IgD-negative memory B cell (primary cell): ENCODE results near the gene KHDC4. TPM values are rescaled to one million over a fixed set of nuclear protein-coding genes. Genes with fewer than 3 reads are reported as not detected.
A peak's percentile ranks its signal among the peaks of the same experiment; 100 is the strongest.
"Not testable (repeated sequence)": the region's sequence is repeated elsewhere in the genome, so short reads cannot be mapped to it uniquely, and the experiment has no call there.

Experiments used
- H3K27ac Mint-ChIP-seq, 3 donors: one replicate each; pipeline ENCODE4 v1.8.0; 2020 to 2022; ENCODE audit warnings: mild to moderate bottlenecking in 3 of 3, mixed read lengths in 3 of 3, moderate library complexity in 1 of 3
- H3K27me3 Mint-ChIP-seq: one replicate; pipeline ENCODE4 v1.8.0; 2021; ENCODE audit warnings: mixed read lengths
- H3K36me3 Mint-ChIP-seq: one replicate; pipeline ENCODE4 v1.8.0; 2020; ENCODE audit warnings: mild to moderate bottlenecking, mixed read lengths
- H3K4me1 Mint-ChIP-seq, 3 donors: one replicate each; pipeline ENCODE4 v1.8.0; 2020 to 2022; ENCODE audit warnings: mixed read lengths in 3 of 3, mild to moderate bottlenecking in 1 of 3
- H3K4me3 Mint-ChIP-seq, 4 donors: one replicate each; pipeline ENCODE4 v1.8.0; 2020 to 2022; ENCODE audit warnings: mild to moderate bottlenecking in 4 of 4, mixed read lengths in 4 of 4, moderate library complexity in 3 of 4
- H3K9me3 Mint-ChIP-seq, 3 donors: one replicate each; pipeline ENCODE4 v1.8.0; 2020 to 2021; ENCODE audit warnings: mixed read lengths in 3 of 3, mild to moderate bottlenecking in 1 of 3
- polyA plus RNA-seq: library from polyadenylated mRNA; unstranded; fragments of 300-500 nt; fragmentation: Illumina TruSeq; gene quantifications from one replicate; pipeline ENCODE4 v1.2.3, GENCODE V29; 2021

Gene KHDC4
- polyA plus RNA-seq, 1 donor from 2014 or later = 8.0 TPM

DNA sequence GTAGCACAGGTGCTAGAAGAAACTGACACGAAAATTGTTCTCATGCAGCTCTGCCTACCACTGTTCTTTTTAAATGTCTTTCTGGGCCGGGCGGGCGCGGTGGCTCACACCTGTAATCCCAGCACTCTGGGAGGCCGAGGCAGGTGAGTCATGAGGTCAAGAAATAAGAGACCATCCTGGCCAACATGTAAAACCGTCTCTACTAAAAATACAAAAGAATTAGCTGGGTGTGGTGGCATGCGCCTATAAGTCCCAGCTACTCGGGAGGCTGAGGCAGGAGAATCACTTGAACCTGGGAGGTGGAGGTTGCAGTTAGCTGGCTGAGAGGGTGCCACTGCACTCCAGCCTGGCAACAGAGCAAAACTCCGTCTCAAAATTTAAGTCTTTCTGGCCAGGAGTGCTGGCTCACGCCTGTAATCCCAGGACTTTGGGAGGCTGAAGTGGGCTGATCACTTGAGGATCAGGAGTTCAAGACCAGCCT, 22.1 kb downstream of the KHDC4 start:
- peak overlapping the region; percentile 93 to 99 (median 98) for H3K4me3 Mint-ChIP-seq
- peak overlapping the region; percentile 89 to 95 (median 93) for H3K27ac Mint-ChIP-seq
- H3K9me3 Mint-ChIP-seq = no peaks in the 10 kb centered on the region
- H3K36me3 Mint-ChIP-seq = peaks cover 6% of the 10 kb centered on the region
- no peaks in the 10 kb centered on the region for H3K27me3 Mint-ChIP-seq
- H3K4me1 Mint-ChIP-seq = peaks cover 17 to 24% (median 17%) of the 10 kb centered on the region in 3 donors

DNA sequence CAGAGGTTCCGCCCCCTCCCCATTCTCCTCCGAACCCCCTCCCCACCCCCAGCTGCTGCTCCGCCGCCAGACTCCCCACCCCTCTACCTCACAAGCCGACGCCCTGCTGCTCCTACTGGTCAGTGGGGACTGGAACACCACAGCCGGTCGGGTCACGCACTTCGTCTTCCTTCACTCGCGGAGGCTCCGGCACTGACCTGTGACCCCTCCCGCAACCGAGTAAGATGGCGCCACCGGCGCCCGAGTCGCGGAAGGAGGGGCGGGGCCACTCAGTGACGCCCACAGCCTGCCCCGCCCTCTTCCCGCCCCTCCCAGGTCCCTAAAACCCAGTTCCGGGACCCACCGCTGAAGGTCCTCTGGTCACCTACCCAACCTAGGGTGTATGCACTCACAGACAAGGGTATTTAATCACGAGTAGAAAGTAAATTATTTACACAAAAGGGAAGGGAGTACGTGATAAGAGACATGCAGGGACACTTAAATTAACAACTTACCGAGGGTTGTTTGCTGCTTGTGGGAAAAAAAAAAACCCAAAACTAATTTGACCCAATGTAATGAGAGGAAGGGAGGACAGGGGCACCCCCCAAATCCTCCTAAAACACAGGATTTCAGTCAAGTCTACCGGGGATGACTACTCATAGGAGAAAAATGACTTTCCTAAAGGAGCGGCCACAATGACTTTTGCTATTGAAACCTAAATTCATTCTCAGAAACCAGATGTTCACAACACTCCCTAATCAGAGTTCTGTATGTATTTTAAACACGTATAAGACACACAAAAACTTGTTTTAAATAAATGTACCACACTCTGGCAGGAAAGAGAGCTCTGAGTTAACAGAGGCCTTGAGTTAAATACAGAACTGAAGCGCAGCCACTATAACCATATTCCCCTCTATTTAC, 22.8 kb downstream of the KHDC4 start, which contains the start of gene RIT1:
RIT1 (minus strand) TSS at position 194 of the 900 bp plus-strand sequence. CDS start 588 bp downstream, outside the sequence.
- no peaks in the 10 kb centered on the region for H3K9me3 Mint-ChIP-seq
- H3K27ac Mint-ChIP-seq = peak within 1 kb of the TSS; percentile 89 to 95 (median 93)
- peaks cover 5% of the 10 kb centered on the region for H3K36me3 Mint-ChIP-seq
- H3K27me3 Mint-ChIP-seq = no peaks in the 10 kb centered on the region
- H3K4me3 Mint-ChIP-seq = peak within 1 kb of the TSS; percentile 93 to 99 (median 98)
- peaks cover 17 to 20% (median 17%) of the 10 kb centered on the region in 3 donors for H3K4me1 Mint-ChIP-seq

DNA sequence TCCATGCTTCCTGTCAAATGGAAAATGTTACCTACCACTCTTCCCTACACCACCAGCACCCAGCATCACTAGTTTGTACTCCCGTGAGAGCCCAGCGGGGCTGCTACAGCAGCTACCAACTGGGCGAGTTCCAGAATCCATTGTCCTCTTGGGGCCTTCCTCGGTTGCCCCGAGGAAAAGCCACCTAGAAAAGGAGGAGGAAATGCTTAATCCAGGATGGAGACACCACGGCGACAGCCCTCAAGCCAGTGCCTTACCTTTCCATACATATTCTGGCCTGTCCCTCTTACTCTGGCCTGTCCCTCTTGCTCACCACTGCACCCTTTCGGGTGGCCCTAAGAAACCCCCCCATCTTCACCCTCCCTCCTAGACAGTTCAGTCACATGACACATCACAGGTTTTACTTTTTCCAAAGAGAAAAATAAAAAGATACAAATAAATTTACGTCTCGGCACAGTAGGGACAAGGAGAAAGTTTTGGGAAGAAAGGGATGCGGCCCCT, 23.5 kb downstream of the KHDC4 start:
- Mint-ChIP-seq H3K4me1 (peaks cover 17 to 20% (median 19%) of the 10 kb centered on the region in 3 donors), H3K27ac (peak overlapping the region; percentile 89 to 95 (median 93)), H3K36me3 (peaks cover 4% of the 10 kb centered on the region), H3K4me3 (peak overlapping the region; percentile 93 to 99 (median 98)), H3K27me3 (no peaks in the 10 kb centered on the region), H3K9me3 (no peaks in the 10 kb centered on the region)

DNA sequence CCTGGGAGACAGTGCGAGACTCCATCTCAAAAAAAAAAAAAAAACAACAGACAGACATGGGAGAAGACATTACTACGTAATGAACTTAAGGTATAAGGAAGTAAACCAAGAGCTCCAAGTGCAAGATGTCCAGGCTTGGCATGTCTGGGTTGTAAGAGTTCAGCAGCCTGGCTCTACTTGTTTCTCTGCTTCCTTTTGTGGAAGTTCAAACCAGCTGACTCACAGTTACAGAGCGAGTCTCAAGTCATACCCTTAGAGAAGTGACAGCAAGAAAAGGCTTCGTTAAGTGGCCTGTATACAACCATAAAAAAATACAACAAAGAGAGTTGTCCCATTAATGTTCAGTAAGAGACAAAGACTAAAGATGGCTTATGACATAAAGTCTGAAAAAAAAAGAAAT, 24.3 kb downstream of the KHDC4 start:
- peak overlapping the region in 2 of 3 donors; percentile 6 to 89 for H3K27ac Mint-ChIP-seq
- H3K27me3 Mint-ChIP-seq = no peaks in the 10 kb centered on the region
- peaks cover 17 to 20% (median 19%) of the 10 kb centered on the region in 3 donors for H3K4me1 Mint-ChIP-seq
- H3K36me3 Mint-ChIP-seq = peaks cover 4% of the 10 kb centered on the region
- H3K4me3 Mint-ChIP-seq = peak overlapping the region in 3 of 4 donors; percentile 93 to 99 (median 96)
- H3K9me3 Mint-ChIP-seq = no peaks in the 10 kb centered on the region

DNA sequence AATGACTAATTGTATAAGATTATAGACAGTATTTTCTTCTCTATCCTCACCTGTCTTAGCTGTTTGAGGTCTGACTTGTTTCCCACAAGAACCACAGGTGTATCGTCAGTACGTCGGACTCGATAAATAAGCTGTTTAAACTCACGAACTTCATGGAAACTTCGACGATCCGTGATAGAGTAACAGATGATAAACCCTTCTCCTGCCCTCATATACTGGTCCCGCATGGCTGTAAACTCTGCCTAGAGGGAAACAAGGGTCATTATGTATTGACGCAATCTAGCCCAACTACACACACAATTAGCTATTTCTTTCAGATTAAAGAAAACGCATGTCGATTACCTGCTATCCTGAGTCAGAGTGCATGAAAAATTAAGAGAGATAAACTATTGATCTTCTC, 30.0 kb downstream of the KHDC4 start:
- H3K27ac Mint-ChIP-seq = peak overlapping the region in 2 of 3 donors; percentile 39 to 63
- peaks cover 8% of the 10 kb centered on the region for H3K36me3 Mint-ChIP-seq
- H3K4me3 Mint-ChIP-seq = no peak overlapping the region
- no peaks in the 10 kb centered on the region for H3K27me3 Mint-ChIP-seq
- H3K9me3 Mint-ChIP-seq = no peaks in the 10 kb centered on the region
- H3K4me1 Mint-ChIP-seq = peaks cover 0 to 10% (median 2%) of the 10 kb centered on the region in 3 donors

DNA sequence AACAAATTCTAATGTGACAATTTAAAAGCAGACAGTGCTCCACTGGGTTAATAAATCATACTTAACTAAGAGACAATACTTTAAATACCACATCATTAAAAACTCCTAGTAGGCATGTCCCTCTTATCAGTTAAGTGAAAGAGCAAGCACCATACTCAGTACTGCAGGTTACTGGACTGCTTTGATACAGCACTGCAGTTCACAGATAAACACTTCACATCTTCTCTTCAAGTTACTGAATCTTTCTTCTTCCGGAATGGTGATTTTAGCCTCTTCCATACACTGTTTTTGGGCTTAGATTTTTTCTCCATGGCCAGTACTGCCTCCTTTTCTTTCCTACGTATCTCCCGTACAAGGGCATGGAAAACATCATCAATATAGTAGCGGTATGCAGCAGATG, 34.1 kb downstream of the KHDC4 start:
- peaks cover 0 to 10% (median 1%) of the 10 kb centered on the region in 3 donors for H3K4me1 Mint-ChIP-seq
- no peak overlapping the region for H3K4me3 Mint-ChIP-seq
- H3K27ac Mint-ChIP-seq = no peak overlapping the region
- no peaks in the 10 kb centered on the region for H3K9me3 Mint-ChIP-seq
- H3K36me3 Mint-ChIP-seq = peaks cover 6% of the 10 kb centered on the region
- H3K27me3 Mint-ChIP-seq = no peaks in the 10 kb centered on the region

DNA sequence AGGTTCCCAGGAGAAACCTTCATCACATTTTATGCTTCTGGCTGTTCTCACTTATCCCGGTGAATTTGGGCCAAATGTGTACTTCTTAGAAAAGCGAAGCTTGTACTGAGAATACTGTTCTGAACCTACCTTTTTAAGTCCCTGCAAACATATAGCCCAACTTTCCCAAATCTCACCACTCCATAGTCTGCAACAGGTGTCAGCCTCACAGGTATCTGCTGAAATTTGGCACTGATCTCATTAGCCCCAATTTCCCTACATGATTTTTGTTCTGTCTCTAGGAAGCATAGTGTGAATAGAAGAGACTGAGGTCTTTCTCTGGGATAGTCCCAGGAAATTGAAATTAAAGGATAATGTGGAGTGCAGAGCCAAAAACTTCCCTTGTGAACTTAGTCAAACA, 34.5 kb downstream of the KHDC4 start:
- peaks cover 4% of the 10 kb centered on the region for H3K36me3 Mint-ChIP-seq
- peaks cover 0 to 10% (median 1%) of the 10 kb centered on the region in 3 donors for H3K4me1 Mint-ChIP-seq
- H3K4me3 Mint-ChIP-seq = no peak overlapping the region
- no peaks in the 10 kb centered on the region for H3K27me3 Mint-ChIP-seq
- no peak overlapping the region for H3K27ac Mint-ChIP-seq
- H3K9me3 Mint-ChIP-seq = no peaks in the 10 kb centered on the region

DNA sequence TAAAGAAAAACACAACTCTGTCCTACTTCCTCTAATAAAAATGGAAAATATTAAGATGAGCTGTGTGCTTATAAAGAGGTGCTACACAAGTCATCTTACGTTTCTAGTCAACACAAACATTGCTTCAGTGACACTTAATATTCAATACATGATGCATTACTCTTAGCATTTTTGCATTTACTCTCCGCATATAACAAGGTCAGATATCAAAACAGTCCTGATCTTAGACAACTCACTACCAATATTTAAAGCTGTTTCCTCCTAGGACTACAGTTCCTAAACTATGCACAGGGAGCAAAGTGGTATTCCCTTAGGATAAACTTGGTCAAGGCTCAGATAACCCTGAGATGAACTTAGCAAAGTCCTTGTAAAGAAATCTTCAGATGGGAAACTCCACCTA, 35.3 kb downstream of the KHDC4 start:
- Mint-ChIP-seq H3K4me1 (peaks cover 0 to 6% (median 1%) of the 10 kb centered on the region in 3 donors), H3K27me3 (no peaks in the 10 kb centered on the region), H3K36me3 (peaks cover 2% of the 10 kb centered on the region), H3K9me3 (no peaks in the 10 kb centered on the region), H3K4me3 (no peak overlapping the region), H3K27ac (no peak overlapping the region)

DNA sequence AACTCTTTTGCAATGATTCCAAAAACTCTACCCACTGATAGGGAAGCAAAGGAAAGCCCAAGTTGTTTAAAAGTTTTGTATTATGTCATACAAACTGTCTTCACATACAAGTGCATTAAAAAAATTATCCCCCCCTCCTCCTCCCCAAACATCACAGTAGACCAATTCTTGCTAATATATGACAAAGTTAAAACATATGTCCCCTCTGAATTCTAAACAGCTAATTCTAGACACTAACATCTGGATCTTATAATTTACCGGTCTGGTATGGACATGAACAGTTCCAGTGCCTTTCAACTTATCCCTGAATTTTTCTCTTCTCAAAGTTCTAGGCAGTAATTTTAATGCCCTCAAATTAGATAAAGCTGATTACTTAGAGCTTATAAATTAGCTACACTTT, 36.5 kb downstream of the KHDC4 start:
- Mint-ChIP-seq H3K9me3 (no peaks in the 10 kb centered on the region), H3K36me3 (no peaks in the 10 kb centered on the region), H3K27me3 (no peaks in the 10 kb centered on the region), H3K4me1 (peaks cover 0 to 6% (median 1%) of the 10 kb centered on the region in 3 donors), H3K4me3 (no peak overlapping the region), H3K27ac (peak overlapping the region in 1 of 3 donors; percentile 57)

DNA sequence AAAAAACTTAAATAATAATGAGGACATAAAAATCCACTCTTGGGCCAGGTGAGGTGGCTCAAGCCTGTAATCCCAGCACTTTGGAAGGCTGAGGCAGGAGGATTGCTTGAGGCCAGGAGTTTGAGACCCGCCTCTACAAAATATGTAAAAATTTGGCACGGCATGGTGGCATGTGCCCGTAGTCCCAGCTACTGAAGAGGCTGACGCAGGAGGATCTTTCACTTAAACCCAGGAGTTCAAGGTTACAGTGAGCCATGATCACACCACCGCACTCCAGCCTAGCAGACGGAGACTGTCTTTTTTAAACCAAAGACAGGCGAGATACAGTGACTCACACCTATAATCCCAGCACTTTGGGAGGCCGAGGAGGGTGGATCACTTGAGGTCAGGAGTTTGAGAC, 37.7 kb downstream of the KHDC4 start:
- H3K4me1 Mint-ChIP-seq, H3K27ac Mint-ChIP-seq, H3K9me3 Mint-ChIP-seq, H3K27me3 Mint-ChIP-seq, H3K36me3 Mint-ChIP-seq, H3K4me3 Mint-ChIP-seq: not testable (repeated sequence)

DNA sequence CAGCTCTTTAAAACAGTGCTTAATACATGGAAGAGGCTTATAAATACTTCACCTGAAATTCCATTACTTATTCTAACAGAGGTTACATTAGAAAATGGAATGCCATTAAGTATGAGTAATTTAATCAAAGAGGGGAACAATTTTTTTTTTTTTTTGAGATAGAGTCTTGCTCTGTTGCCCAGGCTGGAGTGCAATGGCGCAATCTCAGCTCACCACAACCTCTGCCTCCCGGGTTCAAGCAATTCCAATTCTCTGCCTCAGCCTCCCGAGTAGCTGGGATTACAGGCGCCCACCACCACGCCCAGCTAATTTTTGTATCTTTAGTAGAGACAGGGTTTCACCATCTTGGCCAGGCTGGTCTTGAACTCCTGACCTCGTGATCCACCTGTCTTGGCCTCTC, 38.6 kb downstream of the KHDC4 start:
- not testable (repeated sequence) for H3K36me3 Mint-ChIP-seq, H3K4me1 Mint-ChIP-seq, H3K27me3 Mint-ChIP-seq, H3K27ac Mint-ChIP-seq, H3K4me3 Mint-ChIP-seq, H3K9me3 Mint-ChIP-seq

DNA sequence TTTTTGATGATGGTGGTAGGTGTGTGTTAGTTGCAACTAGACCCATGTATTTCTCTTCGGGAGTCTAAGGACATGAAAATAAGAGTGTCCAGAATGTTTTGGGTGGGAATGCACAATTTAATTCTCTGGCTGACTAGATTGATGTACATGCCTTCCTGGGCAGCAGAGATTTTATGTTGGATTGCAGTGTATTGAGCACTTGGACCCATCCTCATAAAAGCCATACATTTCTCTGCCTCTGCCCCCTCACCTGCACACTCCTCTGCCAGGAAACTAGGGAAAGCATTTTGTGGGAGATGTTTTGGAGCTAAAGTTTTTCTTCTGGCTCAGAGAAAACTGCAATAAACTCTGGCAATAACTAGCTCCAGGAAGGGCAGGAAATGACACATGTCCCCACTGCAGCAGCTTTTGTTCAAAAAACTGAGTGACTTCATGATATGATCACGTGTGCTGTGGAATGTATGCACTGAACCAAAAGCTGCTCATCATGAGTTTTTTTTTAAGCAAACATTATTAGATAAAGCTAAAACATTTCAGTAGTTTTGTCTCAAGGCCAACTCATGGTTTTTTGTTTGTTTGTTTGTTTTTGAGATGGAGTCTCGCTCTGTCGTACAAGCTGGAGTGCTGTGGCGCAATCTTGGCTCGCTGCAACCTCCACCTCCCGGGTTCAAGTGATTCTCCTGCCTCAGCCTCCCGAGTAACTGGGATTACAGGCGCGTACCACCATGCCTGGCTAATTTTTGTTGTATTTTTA, 40.6 kb downstream of the KHDC4 start:
- no peaks in the 10 kb centered on the region for H3K36me3 Mint-ChIP-seq
- H3K27ac Mint-ChIP-seq = no peak overlapping the region
- H3K27me3 Mint-ChIP-seq = no peaks in the 10 kb centered on the region
- H3K9me3 Mint-ChIP-seq = no peaks in the 10 kb centered on the region
- no peak overlapping the region for H3K4me3 Mint-ChIP-seq
- no peaks in the 10 kb centered on the region for H3K4me1 Mint-ChIP-seq

DNA sequence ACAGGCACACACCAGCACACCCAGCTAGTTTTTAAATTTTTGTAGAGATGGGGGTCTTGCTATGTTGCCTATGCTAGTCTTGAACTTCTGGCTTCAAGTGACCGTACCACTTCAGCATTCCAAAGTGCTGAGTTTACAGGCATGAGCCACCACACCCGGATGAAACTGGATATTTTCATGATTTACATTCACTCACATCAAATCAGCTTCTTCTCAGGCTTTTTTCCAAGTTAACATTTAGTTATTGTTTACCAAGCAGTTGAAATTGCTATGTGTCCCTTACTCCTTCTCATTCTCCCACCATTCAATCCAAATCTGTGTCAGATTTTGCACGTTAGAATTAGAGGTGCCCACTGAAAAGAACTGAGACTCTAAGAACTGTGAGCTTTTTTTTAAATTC, 41.4 kb downstream of the KHDC4 start:
- no peaks in the 10 kb centered on the region for H3K36me3 Mint-ChIP-seq
- H3K27ac Mint-ChIP-seq = no peak overlapping the region
- no peaks in the 10 kb centered on the region for H3K4me1 Mint-ChIP-seq
- no peaks in the 10 kb centered on the region for H3K9me3 Mint-ChIP-seq
- no peaks in the 10 kb centered on the region for H3K27me3 Mint-ChIP-seq
- H3K4me3 Mint-ChIP-seq = no peak overlapping the region

DNA sequence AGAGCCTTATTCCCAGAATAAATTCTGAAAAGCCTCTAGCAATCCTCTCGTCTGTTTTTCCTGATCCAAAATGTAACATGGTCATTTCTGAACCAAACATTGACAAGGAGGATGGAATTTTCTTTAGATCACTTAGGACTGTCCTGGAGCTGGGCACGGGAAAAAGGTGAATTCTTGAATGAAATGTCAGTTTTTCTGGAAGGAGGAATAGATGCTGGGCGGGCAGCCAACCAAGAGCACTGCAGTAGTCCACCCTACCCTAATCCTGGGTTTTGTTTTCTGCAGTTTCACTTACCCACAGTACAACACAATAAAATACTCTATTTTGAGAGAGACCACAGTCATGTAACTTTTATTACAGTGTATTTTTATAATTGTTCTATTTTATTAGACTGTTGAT, 44.0 kb downstream of the KHDC4 start:
- no peaks in the 10 kb centered on the region for H3K4me1 Mint-ChIP-seq
- H3K4me3 Mint-ChIP-seq = no peak overlapping the region
- no peaks in the 10 kb centered on the region for H3K27me3 Mint-ChIP-seq
- H3K36me3 Mint-ChIP-seq = no peaks in the 10 kb centered on the region
- no peaks in the 10 kb centered on the region for H3K9me3 Mint-ChIP-seq
- no peak overlapping the region for H3K27ac Mint-ChIP-seq

DNA sequence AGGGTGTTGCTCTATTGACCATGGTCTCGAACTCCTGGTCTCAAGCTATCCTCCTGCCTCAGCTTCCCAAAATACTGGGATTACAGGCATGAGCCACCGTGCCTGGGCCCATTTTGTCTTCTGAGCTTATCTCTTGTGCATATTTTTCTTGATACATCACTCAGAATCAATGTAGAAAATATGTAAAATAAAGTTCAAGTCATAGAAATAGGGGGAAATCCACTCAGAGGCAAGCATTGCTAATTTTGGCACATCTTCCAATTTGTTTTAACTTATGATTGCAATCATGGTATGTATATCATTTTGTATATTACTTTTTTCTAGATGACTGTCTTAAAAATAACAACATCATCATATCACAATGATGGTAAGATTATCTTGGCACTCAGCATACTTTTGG, 44.6 kb downstream of the KHDC4 start:
- H3K27ac Mint-ChIP-seq = no peak overlapping the region
- H3K36me3 Mint-ChIP-seq = no peaks in the 10 kb centered on the region
- H3K9me3 Mint-ChIP-seq = no peaks in the 10 kb centered on the region

More for the DNA sequence above, 44.6 kb downstream of the KHDC4 start:
- Mint-ChIP-seq H3K4me1 (no peaks in the 10 kb centered on the region), H3K27me3 (no peaks in the 10 kb centered on the region), H3K4me3 (no peak overlapping the region)
